H1 (cell line): Measurements from ENCODE around the gene ING1. TPM values are rescaled to one million over a fixed set of nuclear protein-coding genes. Genes with fewer than 3 reads are reported as not detected.

ENCODE experiments used
- CTCF ChIA-PET: fragments of 300-600 bp; sonication (Branson Sonifier 250); formaldehyde crosslinking; loops from one replicate; lab custom pipeline; 2021; ENCODE audit not compliant: partially characterized antibody; lab: Charles Lee
- POLR2A ChIA-PET: fragments of 300-600 bp; sonication (Branson Sonifier 250); formaldehyde crosslinking; loops from one replicate; lab custom pipeline; 2021; ENCODE audit warnings: inconsistent platforms; ENCODE audit not compliant: partially characterized antibody; lab: Charles Lee
- DNase-seq, 2 experiments: peaks; one replicate each; pipeline versions ENCODE4 v3.0.0 to v3.0.0-alpha.2; 2010 to 2022; ENCODE audit warnings: low spot score in 2 of 2, low read depth in 1 of 2, mixed read lengths in 1 of 2
- FAIRE-seq: peaks from 2 replicates; lab custom pipeline; 2011; peaks lifted over from hg19 to GRCh38; lab: Jason Lieb, UNC
- H2AFZ ChIP-seq: 2 replicates; pipeline ENCODE4 v1.8.1; 2012; ENCODE audit warnings: low read length, inconsistent platforms
- H2AK5ac ChIP-seq: 2 replicates; pipeline ENCODE4 v1.6.1; 2013; ENCODE audit warnings: low read depth, low read length
- H2BK120ac ChIP-seq: replicated peaks from 2 replicates; pipeline ENCODE3; 2013; ENCODE audit warnings: low read depth, low read length, inconsistent platforms
- H2BK12ac ChIP-seq: 2 replicates; pipeline ENCODE4 v1.6.1; 2013; ENCODE audit warnings: low read depth, low read length
- H2BK15ac ChIP-seq: 2 replicates; pipeline ENCODE4 v1.6.1; 2013; ENCODE audit warnings: low read length
- H2BK20ac ChIP-seq: 2 replicates; pipeline ENCODE4 v1.6.1; 2013; ENCODE audit warnings: low read length
- H2BK5ac ChIP-seq: 2 replicates; pipeline ENCODE4 v1.6.1; 2013; ENCODE audit warnings: low read depth, low read length
- H3K14ac ChIP-seq: 2 replicates; pipeline ENCODE4 v1.6.1; 2013; ENCODE audit warnings: inconsistent platforms; ENCODE audit not compliant: insufficient read length
- H3K18ac ChIP-seq: 2 replicates; pipeline ENCODE4 v1.6.1; 2013; ENCODE audit warnings: low read length; ENCODE audit errors: extremely low read depth
- H3K23ac ChIP-seq: 2 replicates; pipeline ENCODE4 v1.6.1; 2013; ENCODE audit warnings: inconsistent platforms; ENCODE audit not compliant: insufficient read length
- H3K23me2 ChIP-seq: 2 replicates; pipeline ENCODE4 v1.6.1; 2013; ENCODE audit warnings: low read depth, low read length
- H3K27ac ChIP-seq: 2 replicates; pipeline ENCODE4 v1.6.1; 2011; ENCODE audit warnings: low read depth, low read length, inconsistent platforms
- H3K27me3 ChIP-seq, 4 experiments: replicated peaks in 1 of 4; 1 replicate in 1 of 4; 2 replicates in 3 of 4; pipeline versions ENCODE4 v1.6.1 to v1.8.1; 2011 to 2013; ENCODE audit warnings: low read length in 3 of 4, mild to moderate bottlenecking in 3 of 4, inconsistent platforms in 2 of 4, mixed read lengths in 2 of 4, moderate library complexity in 1 of 4; ENCODE audit not compliant: control insufficient read depth in 3 of 4, insufficient read depth in 3 of 4; ENCODE audit errors: extremely low read depth in 1 of 4
- H3K36me3 ChIP-seq, 4 experiments: 2 replicates each; pipeline versions ENCODE4 v1.6.1 to v1.8.1; 2011 to 2013; ENCODE audit warnings: mild to moderate bottlenecking in 4 of 4, low read length in 3 of 4, moderate library complexity in 2 of 4, control low read depth in 1 of 4, inconsistent platforms in 1 of 4; ENCODE audit not compliant: insufficient read depth in 4 of 4, control insufficient read depth in 2 of 4
- H3K4ac ChIP-seq: replicated peaks from 2 replicates; pipeline ENCODE3; 2013; ENCODE audit warnings: low read length, low read depth, mixed read lengths, inconsistent platforms; ENCODE audit not compliant: insufficient read length
- H3K4me1 ChIP-seq, 4 experiments: replicated peaks in 1 of 4; 1 replicate in 1 of 4; 2 replicates in 3 of 4; pipeline versions ENCODE4 v1.6.1 to v1.8.1; 2011 to 2013; ENCODE audit warnings: low read length in 3 of 4, inconsistent platforms in 2 of 4, mixed read lengths in 1 of 4; ENCODE audit not compliant: insufficient read depth in 4 of 4, control insufficient read depth in 3 of 4
- H3K4me2 ChIP-seq, 2 experiments: 2 replicates each; pipeline versions ENCODE4 v1.6.1 to v1.8.1; 2011 to 2013; ENCODE audit warnings: low read depth in 2 of 2, low read length in 2 of 2, control low read depth in 1 of 2, inconsistent platforms in 1 of 2, mild to moderate bottlenecking in 1 of 2; ENCODE audit not compliant: insufficient read depth in 1 of 2
- H3K4me3 ChIP-seq, 4 experiments: fragments of 200-600, 300-600 bp in 1 of 4; sonication (generic), shearing (Covaris generic), sonication (Bioruptor Twin) in 1 of 4; 2 replicates each; pipeline versions ENCODE4 v1.5.1 to v1.8.1; 2011 to 2016; ENCODE audit warnings: low read length in 4 of 4, low read depth in 3 of 4, control low read depth in 2 of 4, inconsistent platforms in 2 of 4, mild to moderate bottlenecking in 2 of 4, mixed read lengths in 1 of 4, moderate library complexity in 1 of 4; ENCODE audit not compliant: insufficient read depth in 2 of 4; ENCODE audit errors: extremely low read depth in 1 of 4
- H3K56ac ChIP-seq: replicated peaks from 2 replicates; pipeline ENCODE3; 2013; ENCODE audit warnings: low read depth, mild to moderate bottlenecking, mixed read lengths, low read length, inconsistent platforms; ENCODE audit not compliant: insufficient read length
- H3K79me1 ChIP-seq: 2 replicates; pipeline ENCODE4 v1.6.1; 2013; ENCODE audit warnings: low read depth, low read length, control low read depth
- H3K79me2 ChIP-seq, 2 experiments: 2 replicates each; pipeline versions ENCODE4 v1.6.1 to v1.8.1; 2012 to 2013; ENCODE audit warnings: low read length in 2 of 2, mild to moderate bottlenecking in 2 of 2, inconsistent platforms in 1 of 2; ENCODE audit not compliant: insufficient read depth in 2 of 2, control insufficient read depth in 1 of 2
- H3K9ac ChIP-seq, 4 experiments: replicated peaks in 1 of 4; 1 replicate in 1 of 4; 2 replicates in 3 of 4; pipeline versions ENCODE4 v1.6.1 to v1.8.1; 2011 to 2013; ENCODE audit warnings: low read depth in 3 of 4, low read length in 3 of 4, control low read depth in 2 of 4, mild to moderate bottlenecking in 2 of 4, moderate library complexity in 2 of 4, inconsistent platforms in 1 of 4; ENCODE audit errors: extremely low read depth in 1 of 4
- H3K9me3 ChIP-seq, 2 experiments: 2 replicates each; pipeline versions ENCODE4 v1.6.1 to v1.8.1; 2012 to 2013; ENCODE audit warnings: mild to moderate bottlenecking in 2 of 2, moderate library complexity in 2 of 2, control low read depth in 1 of 2, inconsistent platforms in 1 of 2, low read depth in 1 of 2, low read length in 1 of 2, mixed read lengths in 1 of 2; ENCODE audit not compliant: insufficient read depth in 2 of 2
- H4K20me1 ChIP-seq, 2 experiments: replicated peaks in 1 of 2; 2 replicates each; pipeline versions ENCODE3 to v1.8.1; 2011 to 2013; ENCODE audit warnings: inconsistent platforms in 2 of 2, low read length in 2 of 2, mild to moderate bottlenecking in 1 of 2; ENCODE audit not compliant: insufficient read depth in 2 of 2, control insufficient read depth in 1 of 2
- H4K5ac ChIP-seq: 2 replicates; pipeline ENCODE4 v1.6.1; 2013; ENCODE audit warnings: low read length, low read depth, mixed read lengths, inconsistent platforms; ENCODE audit not compliant: insufficient read length
- H4K8ac ChIP-seq: 2 replicates; pipeline ENCODE4 v1.8.0; 2013; ENCODE audit warnings: mild to moderate bottlenecking, moderate library complexity, low read length, inconsistent platforms; ENCODE audit not compliant: insufficient read depth; ENCODE audit errors: extremely low read depth
- H4K91ac ChIP-seq: replicated peaks from 2 replicates; pipeline ENCODE3; 2013; ENCODE audit warnings: low read length, mixed read lengths, inconsistent platforms; ENCODE audit not compliant: insufficient read length
- BACH1 ChIP-seq: IDR thresholded peaks from 2 replicates; pipeline ENCODE4 v1.6.1; 2012; ENCODE audit warnings: low read length, improper control_type of control experiment
- BRCA1 ChIP-seq: IDR thresholded peaks from 2 replicates; pipeline ENCODE4 v1.6.1; 2012; ENCODE audit warnings: low read depth, low read length, improper control_type of control experiment
- EZH2 ChIP-seq: fragments of 200-600 bp; sonication (generic); IDR thresholded peaks from 2 replicates; pipeline ENCODE4 v1.7.1; 2012; ENCODE audit warnings: low read depth, mild to moderate bottlenecking, moderate library complexity, low read length, inconsistent platforms; ENCODE audit not compliant: severe bottlenecking
- FOSL1 ChIP-seq: IDR thresholded peaks from 2 replicates; pipeline ENCODE4 v1.6.1; 2011; ENCODE audit warnings: mild to moderate bottlenecking, low read depth, low read length, moderate library complexity; ENCODE audit not compliant: insufficient read depth
- JUN ChIP-seq: IDR thresholded peaks from 2 replicates; pipeline ENCODE4 v1.6.1; 2011; ENCODE audit warnings: low read depth, mild to moderate bottlenecking, improper control_type of control experiment, low read length
- SP1 ChIP-seq: IDR thresholded peaks from 2 replicates; pipeline ENCODE4 v1.6.1; 2011; ENCODE audit warnings: low read depth, low read length
- SRF ChIP-seq: IDR thresholded peaks from 2 replicates; pipeline ENCODE4 v1.6.1; 2011; ENCODE audit warnings: mild to moderate bottlenecking, low read depth, low read length, moderate library complexity
- SUZ12 ChIP-seq: fragments of 200-600 bp; sonication (generic); IDR thresholded peaks from 2 replicates; pipeline ENCODE4 v1.6.1; 2012; ENCODE audit warnings: mild to moderate bottlenecking, inconsistent platforms, low read length, moderate library complexity, mixed read lengths
- TBP ChIP-seq: IDR thresholded peaks from 2 replicates; pipeline ENCODE4 v1.6.1; 2011; ENCODE audit warnings: low read depth, low read length, improper control_type of control experiment
- WGBS, 2 experiments: shearing (Covaris generic) in 1 of 2; methylation state at CpG; one replicate each; pipeline versions ENCODE4 v1.1.6 to v1.1.7; 2013 to 2015; ENCODE audit warnings: low lambda C conversion rate in 2 of 2, mixed read lengths in 2 of 2, inconsistent platforms in 1 of 2, low coverage in 1 of 2, missing lambda C conversion rate in 1 of 2; ENCODE audit not compliant: insufficient replicate concordance in 2 of 2, insufficient coverage in 1 of 2, insufficient read length in 1 of 2; ENCODE audit errors: extremely low coverage in 1 of 2, missing lambda C conversion rate in 1 of 2; 5-methylcytosine and 5-hydroxymethylcytosine counted together
- polyA plus RNA-seq, 7 experiments: library from polyadenylated mRNA; depleted of rRNA in 3 of 7; stranded (reverse) in 5 of 7; unstranded in 2 of 7; fragments of >200 nt in 5 of 7; fragments of 200-250 nt in 2 of 7; gene quantifications; 1 replicate in 5 of 7; 2 replicates in 1 of 7; 4 replicates in 1 of 7; pipeline versions ENCODE4 v1.2.1 to v1.2.3, GENCODE V29; 2011 to 2013; ENCODE audit warnings: missing spikeins in 2 of 7, mixed read lengths in 2 of 7
- total RNA-seq: library from RNA; stranded (reverse); fragmentation: NEBNext Ultra II Directional; extraction: Animal tissue kit (Norgen Biotek cat#: 25700); gene quantifications from 2 replicates; pipeline ENCODE4 v1.2.1, GENCODE V29; 2021
- TF ChIP-seq, protein P1 (sequence below): IDR thresholded peaks from 2 replicates; pipeline ENCODE4 v1.6.1; 2012; ENCODE audit warnings: inconsistent platforms
- TF ChIP-seq, protein P2 (sequence below): IDR thresholded peaks from 2 replicates; pipeline ENCODE4 v1.6.1; 2011; ENCODE audit warnings: low read length, improper control_type of control experiment

The ING1 gene
- total and polyA plus RNA-seq, 2 of the 8 experiments (the other 6 are each of a cell fraction or from before 2014, with no cell fraction given): 22.3 to 26.6 TPM

DNA sequence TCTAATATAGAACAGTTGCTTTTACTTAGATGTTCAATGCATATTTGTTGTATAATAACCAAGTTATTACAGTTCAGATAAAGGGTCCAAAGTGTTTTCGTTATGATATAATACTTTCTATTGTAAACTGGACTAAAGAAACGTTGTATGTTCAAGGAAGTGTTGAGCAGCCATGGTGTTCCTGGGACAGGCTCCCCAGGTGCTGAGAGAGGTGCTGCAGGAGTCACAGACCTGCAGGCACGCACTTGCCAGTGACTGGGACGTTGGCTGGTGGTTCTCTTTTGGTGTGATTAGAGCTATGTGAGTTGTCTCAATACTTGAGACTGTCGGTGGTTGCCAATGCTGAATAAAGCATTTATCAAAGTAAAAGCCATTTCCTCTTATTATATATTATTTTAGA is 9.5 kb downstream of the ING1 start:
- no peak overlapping the region for H3K4me3 ChIP-seq
- no peak overlapping the region for H3K18ac ChIP-seq
- DNase-seq (no peak), FAIRE-seq (no peak)
- H2AK5ac ChIP-seq: no peak overlapping the region
- H3K9ac ChIP-seq: no peak overlapping the region
- no peaks in the 10 kb centered on the region for H3K27me3 ChIP-seq
- 86% methylated on average over 5 of the region's 5 CpGs; no CpG with 5 or more reads in 1 of the 2 experiments for WGBS, 2 experiments
- CTCF ChIA-PET: interaction anchor here (1.2 to 1.5 kb wide), 2 partner anchors 39 to 78 kb away, joined by 3 to 4 read pairs; no protein-coding TSS in a partner anchor
- H3K9me3 ChIP-seq: no peaks in the 10 kb centered on the region
- peaks cover 9 to 40% of the 10 kb centered on the region in 2 experiments for H3K79me2 ChIP-seq
- H4K5ac ChIP-seq: no peak overlapping the region
- no peak overlapping the region for H3K14ac ChIP-seq
- H3K79me1 ChIP-seq: peaks cover 9% of the 10 kb centered on the region
- no peak overlapping the region for H4K8ac ChIP-seq
- no peak overlapping the region for H4K91ac ChIP-seq
- no peak overlapping the region for H3K23ac ChIP-seq
- no peak overlapping the region for H2BK15ac ChIP-seq
- no peak overlapping the region for H3K4ac ChIP-seq
- POLR2A ChIA-PET: interaction anchor here (0.7 to 4.0 kb wide), 3 partner anchors 8 to 1476 kb away, joined by 3 to 28 read pairs (median 6); partner anchors contain the start of gene ING1
- no peak overlapping the region for H2AFZ ChIP-seq
- no peak overlapping the region for H3K4me2 ChIP-seq
- H3K27ac ChIP-seq: no peak overlapping the region
- no peak overlapping the region for H2BK5ac ChIP-seq
- no peak overlapping the region for H2BK12ac ChIP-seq
- H3K36me3 ChIP-seq: peaks cover 8 to 19% (median 11%) of the 10 kb centered on the region in 4 experiments; a peak in 7 of 8 replicates
- no peak overlapping the region for H2BK120ac ChIP-seq
- no peak overlapping the region for H2BK20ac ChIP-seq
- H3K23me2 ChIP-seq: no peaks in the 10 kb centered on the region
- H3K4me1 ChIP-seq: no peaks in the 10 kb centered on the region
- no peak for TF ChIP-seq TBP
- no peak for TF ChIP-seq BACH1
- TF ChIP-seq SUZ12: no peak
- TF ChIP-seq FOSL1: no peak
- TF ChIP-seq, protein P1, sequence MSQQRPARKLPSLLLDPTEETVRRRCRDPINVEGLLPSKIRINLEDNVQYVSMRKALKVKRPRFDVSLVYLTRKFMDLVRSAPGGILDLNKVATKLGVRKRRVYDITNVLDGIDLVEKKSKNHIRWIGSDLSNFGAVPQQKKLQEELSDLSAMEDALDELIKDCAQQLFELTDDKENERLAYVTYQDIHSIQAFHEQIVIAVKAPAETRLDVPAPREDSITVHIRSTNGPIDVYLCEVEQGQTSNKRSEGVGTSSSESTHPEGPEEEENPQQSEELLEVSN: no peak
- TF ChIP-seq SP1: no peak
- TF ChIP-seq BRCA1: no peak
- TF ChIP-seq, protein P2, sequence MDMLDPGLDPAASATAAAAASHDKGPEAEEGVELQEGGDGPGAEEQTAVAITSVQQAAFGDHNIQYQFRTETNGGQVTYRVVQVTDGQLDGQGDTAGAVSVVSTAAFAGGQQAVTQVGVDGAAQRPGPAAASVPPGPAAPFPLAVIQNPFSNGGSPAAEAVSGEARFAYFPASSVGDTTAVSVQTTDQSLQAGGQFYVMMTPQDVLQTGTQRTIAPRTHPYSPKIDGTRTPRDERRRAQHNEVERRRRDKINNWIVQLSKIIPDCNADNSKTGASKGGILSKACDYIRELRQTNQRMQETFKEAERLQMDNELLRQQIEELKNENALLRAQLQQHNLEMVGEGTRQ: no peak
- TF ChIP-seq JUN: no peak
- no peak for TF ChIP-seq EZH2
- no peak for TF ChIP-seq SRF
- TF ChIP-seq, all 59 proteins: peak for 0
- peaks cover 7 to 11% of the 10 kb centered on the region in 2 experiments for H4K20me1 ChIP-seq
- no peak overlapping the region for H3K56ac ChIP-seq
